Right ventricle myocardium inferior (tissue), 1 donor: ENCODE measurements around the gene PDE8A. TPM values are rescaled to one million over a fixed set of nuclear protein-coding genes. Genes with fewer than 3 reads are reported as not detected.

Source experiments
- ATAC-seq: fragments of 200-7000 bp; cut with Tn5 transposase; one replicate; pipeline ENCODE4 v1.9.1; 2020; ENCODE audit warnings: mild to moderate bottlenecking, moderate library complexity
- DNase-seq: peaks from one replicate; pipeline ENCODE4 v3.0.0; 2021; ENCODE audit errors: missing footprints
- intact Hi-C: fragments of 100-400 bp; cut with DNase I; formaldehyde crosslinking; loops from one replicate; pipeline ENCODE4 v1.11.0; 2022
- total RNA-seq: library from RNA; stranded (reverse); fragmentation: NEBNext Ultra II Directional; extraction: Animal tissue kit (Norgen Biotek cat#: 25700); gene quantifications from one replicate; pipeline ENCODE4 v1.2.1, GENCODE V29; 2021
- donor health status: DM: no; HTN: yes; CAD: no; lungs with severe emphysema.

Gene PDE8A
- total RNA-seq, 1 donor from 2014 or later, result 12.2 TPM

DNA sequence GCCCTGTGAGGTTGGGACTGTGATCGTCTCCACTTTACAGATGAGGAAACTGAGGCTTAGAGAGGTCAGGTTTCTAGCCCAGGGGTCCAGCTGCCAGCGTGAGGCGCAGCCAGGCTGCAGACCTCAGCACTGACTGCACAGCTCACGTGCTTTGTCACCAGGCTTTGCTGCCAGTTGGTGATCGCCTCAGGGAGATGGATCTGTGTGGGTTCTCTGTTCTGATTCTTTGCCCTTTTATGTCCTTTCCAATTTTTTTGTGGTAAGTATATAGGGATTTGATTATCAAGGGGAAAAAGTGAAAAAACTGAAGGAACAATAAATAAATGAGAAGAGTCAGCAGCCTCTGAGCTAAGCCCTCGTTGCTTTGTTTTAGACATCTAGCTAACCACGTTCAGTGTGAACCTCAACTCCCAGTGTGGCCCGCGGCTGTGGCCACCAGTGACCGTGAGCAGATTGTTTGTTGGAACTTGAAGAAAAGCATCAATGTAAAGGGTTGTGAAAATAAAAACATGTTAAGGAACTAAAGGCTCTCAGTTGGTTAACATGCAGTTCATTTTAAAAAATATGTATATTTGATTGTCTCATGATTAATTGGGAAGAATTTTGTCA lies 117.6 kb downstream of the PDE8A start:
- intact Hi-C loops, result no loop called here
- DNase-seq (no peak), ATAC-seq (no peak)

DNA sequence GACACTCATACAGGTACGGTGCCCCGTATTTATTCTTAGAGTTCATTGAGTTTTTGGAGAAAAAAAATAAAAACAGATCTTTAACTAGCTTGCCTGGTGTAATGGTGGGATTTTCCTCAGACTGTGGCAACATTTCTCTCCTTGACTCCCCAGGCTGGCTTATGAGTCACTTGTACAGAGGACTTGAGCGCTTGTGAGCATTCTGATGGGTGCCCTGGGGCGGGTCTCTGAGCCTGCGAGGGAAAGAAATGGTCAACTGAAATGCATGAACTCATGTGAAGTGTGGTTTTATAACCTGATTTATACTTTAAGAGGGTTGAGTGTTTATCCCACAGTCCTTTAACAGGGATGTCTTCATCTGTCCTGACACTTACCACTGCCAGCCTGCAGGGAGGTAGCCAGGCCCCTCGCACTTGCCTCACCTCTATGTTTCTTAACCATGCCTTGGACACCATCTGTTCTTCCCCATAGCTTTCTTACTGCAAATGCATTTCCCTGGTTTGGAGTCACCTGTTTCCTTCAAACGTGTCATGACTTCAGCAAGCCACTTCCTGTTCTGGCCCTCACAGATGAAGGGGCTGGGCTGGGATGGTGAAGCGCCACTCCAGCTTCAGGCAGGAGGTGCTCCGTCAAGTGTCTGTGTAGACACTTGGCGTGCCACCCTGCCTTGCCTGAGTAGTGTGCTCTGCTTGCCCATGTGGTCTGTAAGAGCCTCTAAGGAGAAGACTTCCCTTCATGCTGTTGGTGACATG lies 118.7 kb downstream of the PDE8A start:
- ATAC-seq (no peak), DNase-seq (no peak)
- intact Hi-C loops, result no loop called here

DNA sequence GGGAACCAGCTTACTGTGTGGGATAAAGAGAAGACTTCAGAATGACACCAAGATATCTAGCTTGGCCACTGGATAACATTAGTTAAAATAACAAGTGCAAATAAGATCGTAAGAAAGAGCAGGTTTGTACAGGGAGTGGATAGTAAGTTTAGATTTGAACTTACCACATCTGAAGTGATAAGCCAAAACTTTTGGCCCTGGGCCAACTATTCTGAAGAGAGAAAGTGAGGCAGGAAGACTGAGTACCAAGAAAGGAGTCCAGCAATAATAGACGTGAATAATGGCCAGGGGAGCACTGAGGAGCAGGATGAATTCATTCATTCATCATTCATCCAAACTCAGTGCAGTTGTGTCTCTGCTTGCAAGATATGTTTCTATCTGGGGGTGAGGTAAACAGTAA lies 122.9 kb downstream of the PDE8A start:
- DNase-seq (no peak), ATAC-seq (no peak)
- intact Hi-C loops, result no loop called here

DNA sequence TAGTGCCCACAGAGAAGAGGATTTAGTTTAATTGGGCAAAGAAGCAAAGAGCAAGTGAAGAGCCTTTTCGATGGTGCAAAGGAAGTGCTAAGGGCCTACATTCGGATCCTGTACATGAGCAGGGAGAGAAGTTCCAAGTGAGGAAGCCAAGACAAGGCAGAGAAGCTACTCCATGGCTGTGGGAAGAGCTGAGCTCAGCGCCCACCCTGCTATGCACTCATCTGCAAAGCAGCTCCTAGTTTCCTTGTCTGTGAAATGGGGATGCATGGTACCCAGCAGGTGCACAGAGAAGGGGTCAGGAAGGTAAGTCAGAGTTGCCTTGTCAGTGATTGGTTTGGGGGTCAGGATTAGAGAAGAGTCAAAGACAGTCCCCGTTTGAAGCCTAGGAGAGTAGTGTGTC lies 126.5 kb downstream of the PDE8A start:
- intact Hi-C loops, result no loop called here
- ATAC-seq, result no peak

DNA sequence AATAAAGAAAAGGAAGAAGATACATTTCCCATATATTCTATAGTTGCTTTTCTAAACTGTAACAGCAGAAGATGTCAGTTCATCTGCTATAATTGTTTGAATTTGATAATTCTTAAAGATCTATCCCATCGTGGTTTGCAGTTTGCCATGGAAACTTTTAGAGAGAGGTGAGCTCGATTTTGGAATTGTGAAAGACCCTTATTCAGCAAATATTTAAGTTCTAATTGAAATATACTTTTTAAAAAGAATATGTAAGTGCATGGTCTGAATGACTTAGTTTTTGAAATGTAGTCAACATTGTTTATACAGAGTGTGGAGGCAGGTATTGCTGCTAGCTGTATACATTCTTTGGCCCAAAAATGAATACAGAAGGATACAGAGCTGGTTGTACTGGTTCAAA lies 127.7 kb downstream of the PDE8A start:
- ATAC-seq, result no peak
- intact Hi-C loops, result no loop called here
- no peak for DNase-seq

More for the DNA sequence above, 126.5 kb downstream of the PDE8A start:
- no peak for DNase-seq

DNA sequence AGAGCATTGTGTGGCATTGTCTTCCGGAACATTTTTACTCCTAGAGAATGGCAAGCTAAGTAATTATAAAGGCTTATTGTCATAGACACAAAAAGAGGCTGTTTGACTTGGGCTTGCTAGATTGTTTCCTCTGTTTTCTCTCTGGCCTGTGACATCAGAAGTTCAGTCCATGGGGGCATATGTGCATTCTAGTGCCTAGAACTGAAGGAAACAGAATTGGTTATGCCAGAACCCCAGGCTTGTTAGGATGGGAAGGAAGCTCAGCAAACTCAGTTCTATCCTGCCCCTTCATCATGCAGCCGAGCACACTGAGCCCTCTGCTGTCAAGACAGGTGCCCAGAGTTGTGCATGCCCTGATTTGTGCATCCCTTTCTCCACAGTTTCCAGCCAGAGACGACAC lies 131.3 kb downstream of the PDE8A start:
- DNase-seq (no peak), ATAC-seq (no peak)
- intact Hi-C loops, result no loop called here

DNA sequence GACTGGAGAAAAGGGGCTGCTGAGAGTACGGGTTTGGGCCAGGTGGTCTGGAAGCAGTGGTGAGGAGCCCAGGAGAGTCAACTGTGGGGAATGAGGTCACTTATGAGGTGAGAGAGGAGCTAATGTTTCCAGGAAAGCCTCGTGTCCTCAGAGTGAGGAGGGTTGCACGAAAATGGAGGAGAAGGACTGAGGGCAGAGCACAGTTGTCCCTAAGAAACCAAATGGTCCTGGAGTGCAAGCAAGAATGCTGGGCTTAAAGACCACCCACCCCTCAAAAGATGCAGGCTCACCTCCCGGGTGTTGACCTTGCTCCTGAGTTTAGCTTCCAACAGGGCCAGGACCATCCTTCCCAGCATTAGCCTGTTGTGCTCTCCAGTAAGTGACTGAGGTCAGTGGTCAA lies 133.2 kb downstream of the PDE8A start:
- no peak for ATAC-seq
- no peak for DNase-seq
- intact Hi-C loops, result no loop called here

DNA sequence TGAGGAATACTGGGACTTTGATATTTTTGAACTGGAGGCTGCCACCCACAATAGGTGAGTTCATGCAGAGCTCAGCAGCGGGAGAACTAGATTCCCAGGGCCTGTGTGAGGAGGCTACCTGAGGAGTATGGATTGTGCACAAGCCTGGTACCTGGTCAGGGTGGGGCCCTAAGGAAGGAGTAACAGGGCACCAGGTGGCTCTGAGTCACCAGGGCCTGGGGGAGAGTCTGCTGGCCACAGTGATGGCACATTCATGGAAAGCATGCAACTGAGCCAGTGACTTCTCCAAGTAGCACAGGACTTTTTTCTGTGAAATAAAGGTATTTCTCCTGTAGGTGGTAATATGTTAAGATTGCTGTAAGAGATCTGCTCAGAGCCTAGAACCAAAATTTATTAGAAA lies 134.4 kb downstream of the PDE8A start:
- DNase-seq (no peak), ATAC-seq (no peak)
- intact Hi-C loops, result no loop called here

DNA sequence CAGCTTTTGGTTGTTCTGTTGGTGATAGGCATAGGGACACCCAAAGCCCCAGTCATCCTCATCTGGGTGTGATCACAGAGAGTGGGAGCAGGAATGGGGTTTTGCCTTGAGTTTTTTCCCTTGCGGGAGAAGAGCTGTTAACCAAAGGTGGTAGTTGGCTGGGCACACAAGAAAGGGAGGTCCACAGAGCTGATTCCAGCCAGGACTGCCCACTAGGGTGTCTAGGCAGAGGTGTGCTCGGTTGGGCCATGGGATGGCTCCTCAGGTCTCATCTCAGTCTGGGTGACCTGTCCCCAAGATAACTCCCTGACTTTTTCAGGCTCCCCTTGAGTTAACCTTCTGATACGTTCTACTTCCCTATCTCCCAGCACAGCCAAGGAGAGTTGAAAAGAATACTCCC lies 134.8 kb downstream of the PDE8A start:
- intact Hi-C loops, result no loop called here
- ATAC-seq, result no peak

DNA sequence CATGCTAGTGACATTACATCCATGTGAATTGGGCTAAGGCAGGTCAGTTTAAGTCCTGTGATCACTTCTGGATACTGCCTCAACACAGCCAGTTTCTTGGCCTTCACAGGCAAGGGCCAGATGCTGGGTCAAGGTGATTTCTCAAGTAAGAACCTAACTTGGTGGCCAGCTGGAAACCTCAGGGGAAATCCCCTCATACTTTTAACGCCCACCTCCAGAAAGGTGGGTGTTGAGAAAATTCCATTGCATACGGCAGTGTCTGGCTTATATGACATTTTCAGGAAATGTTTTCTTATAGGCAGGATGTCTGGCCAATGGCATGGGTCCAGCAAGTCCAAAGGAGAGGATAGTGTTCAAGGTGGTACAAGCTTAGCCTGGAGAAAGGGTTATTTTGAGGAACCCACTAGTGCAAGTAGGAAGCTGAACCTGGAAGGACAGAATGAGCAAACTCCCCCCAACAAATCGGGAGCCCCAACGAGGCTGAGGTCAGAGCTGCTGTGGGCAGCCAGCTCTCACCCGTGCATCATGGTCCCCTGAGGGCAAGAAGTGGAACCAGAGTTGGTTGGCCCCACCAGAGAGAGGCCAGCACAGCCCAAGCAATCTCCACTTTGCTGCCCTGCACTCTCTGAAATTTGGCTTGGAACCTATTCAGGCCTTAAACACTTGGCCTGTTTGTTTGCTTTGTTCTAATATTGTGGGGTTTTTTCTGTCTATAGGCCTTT lies 135.4 kb downstream of the PDE8A start:
- DNase-seq, result no peak
- intact Hi-C loops, result no loop called here
- ATAC-seq, result no peak

More for the DNA sequence above, 134.8 kb downstream of the PDE8A start:
- no peak for DNase-seq

DNA sequence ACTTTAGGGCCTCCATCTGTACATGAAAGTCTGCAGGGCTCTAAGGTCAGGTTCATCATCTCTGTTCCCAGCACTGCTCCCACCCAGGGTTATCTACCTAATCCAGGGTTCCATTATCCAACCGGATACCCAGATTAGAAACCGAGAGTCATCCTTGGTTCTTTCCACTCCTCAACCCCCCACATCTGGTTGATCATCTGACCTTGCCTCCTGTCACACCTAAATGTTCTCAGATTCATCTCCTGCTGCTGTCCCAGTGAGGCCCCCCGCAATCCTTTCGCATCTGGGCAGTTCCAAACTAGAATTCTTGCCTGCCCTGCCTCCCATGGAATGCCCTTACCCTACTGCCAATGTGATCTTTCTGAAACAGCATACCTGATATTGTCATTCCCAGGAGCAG lies 136.5 kb downstream of the PDE8A start:
- intact Hi-C loops, result no loop called here
- no peak for DNase-seq

DNA sequence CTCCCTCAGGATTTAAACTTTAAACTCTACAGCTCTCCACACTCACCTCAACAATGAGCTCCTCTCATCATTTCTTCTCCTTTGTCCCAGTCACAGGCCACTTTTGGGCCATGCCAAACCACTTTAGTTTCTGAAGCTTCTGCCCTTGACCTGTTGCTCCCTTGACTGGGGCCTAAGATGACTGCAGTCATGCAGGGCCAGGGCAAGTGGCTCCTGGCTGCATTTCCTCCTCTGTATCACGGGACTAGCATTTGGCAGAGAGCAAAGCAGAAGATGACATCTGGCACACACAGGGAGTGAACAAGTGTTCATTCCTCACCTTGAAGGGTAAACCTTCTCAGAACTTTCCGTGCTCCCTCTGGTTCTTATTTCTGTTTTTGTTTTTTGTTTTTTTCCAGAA lies 136.9 kb downstream of the PDE8A start:
- no peak for DNase-seq
- peak; percentile 75 for ATAC-seq
- intact Hi-C loops, result no loop called here

More for the DNA sequence above, 136.5 kb downstream of the PDE8A start:
- ATAC-seq, result no peak

DNA sequence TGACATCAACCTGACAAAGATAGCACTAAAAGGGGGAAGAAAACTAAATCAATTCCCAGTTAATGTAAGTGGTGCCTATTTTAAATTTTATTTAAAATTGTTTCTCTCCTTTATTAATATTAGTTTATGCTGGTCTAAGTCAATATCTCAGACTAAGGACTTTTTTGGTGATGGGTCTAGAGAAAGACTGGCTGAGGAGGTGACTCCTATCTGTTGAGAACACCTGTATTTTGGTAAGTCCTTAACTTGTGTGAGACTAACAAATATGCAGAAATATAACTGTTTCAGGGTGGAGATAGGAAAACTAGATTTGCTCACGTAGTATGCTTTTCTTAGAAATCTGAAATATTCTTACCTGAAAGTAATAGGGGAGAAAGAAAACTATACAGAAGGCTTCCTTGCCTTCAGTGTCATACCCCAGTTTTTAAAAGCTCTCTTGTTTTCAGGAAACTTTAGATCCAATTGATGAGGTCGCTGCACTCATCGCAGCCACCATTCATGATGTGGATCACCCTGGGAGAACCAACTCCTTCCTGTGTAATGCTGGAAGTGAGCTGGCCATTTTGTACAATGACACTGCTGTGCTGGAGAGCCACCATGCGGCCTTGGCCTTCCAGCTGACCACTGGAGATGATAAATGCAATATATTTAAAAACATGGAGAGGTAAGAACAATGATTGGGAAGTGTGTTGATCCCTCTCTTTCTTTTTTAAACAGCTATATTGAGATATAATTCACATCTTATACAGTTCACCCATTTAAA lies 138.9 kb downstream of the PDE8A start:
- DNase-seq (no peak), ATAC-seq (no peak)
- intact Hi-C loops, result no loop called here

DNA sequence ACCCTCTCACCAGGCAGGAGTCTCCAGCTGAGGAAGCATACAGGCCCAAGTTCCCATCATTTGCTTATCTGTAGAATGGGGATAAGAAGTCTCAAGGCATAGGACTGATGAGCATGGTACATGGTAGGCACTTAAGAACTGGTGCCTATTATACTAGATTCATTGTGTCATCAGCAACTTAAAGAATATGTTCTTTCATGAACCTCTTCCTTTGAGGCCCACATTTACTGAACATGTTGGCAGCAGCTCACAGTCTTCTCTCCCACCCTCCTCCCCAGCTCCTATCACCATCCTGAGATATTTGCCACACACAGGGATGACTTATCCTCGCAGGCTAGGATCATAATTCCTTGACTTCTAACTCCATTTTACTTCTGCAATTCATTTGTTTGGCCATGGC lies 142.5 kb downstream of the PDE8A start:
- intact Hi-C loops, result no loop called here
- DNase-seq, result no peak
- ATAC-seq, result no peak

DNA sequence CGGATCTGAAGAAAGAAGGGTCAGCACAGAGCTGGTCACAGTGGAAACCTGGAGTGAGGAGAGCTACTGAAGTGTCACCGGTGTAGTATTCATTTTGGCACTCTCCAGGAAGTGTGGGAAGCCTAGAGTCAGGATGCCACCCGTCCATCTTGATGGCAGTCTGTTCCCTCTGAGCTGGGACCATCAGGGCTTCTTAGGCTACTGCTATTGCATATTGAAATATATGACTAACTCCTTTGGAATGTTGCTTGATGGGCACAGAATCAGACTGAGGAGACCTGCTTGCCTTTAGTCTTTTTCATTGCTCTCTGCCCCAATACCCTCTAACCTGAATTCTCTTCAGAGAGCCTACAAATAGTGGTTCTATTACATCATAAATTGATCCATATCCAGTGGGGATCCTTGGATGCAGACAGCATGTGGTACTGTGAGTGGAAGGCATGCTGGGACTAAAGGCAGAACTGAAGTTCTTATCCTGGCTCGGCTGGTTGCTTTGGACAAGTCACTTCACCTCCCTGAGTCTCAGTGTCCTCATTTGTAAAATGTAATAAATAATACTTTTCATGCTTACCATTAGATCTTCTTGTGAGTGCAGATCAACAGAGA lies 143.5 kb downstream of the PDE8A start:
- ATAC-seq, result no peak
- no peak for DNase-seq
- intact Hi-C loops, result no loop called here

DNA sequence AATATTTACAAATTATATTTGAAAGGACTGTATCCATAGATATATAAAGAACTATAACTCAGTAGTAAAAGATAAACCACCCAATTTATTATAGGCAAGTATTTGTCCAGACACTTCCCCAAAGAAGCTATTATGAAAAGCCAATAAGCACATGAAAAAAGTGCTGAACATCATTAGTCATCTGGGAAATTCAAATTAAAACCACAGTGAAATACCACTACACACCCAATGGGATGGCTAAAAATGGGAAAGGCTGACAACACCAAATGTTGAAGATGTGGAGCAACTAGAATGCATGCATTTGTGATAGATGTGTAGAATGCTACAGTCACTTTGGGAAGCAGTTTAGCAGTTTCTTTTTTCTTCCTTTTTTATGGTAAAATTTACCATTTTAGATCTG lies 147.0 kb downstream of the PDE8A start:
- DNase-seq (no peak), ATAC-seq (no peak)
- intact Hi-C loops, result no loop called here

DNA sequence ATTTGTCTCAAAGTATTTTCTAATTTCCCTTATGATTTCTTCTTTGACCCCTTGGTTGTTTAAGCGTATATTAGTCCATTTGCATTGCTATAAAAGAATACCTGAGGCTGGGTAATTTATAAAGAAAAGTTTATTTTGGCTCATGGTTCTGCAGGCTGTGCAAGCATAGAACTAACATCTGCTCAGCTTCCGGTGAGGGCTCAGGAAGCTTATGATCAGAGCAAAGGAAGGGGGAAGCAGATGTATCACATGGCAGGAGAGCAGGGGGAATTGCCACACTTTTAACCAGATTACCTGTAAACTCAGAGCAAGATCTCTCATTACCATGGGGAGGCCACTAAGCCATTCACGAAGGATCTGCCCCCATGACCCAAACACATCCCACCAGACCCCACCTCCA lies 148.2 kb downstream of the PDE8A start:
- intact Hi-C loops, result no loop called here
- ATAC-seq (no peak), DNase-seq (no peak)

DNA sequence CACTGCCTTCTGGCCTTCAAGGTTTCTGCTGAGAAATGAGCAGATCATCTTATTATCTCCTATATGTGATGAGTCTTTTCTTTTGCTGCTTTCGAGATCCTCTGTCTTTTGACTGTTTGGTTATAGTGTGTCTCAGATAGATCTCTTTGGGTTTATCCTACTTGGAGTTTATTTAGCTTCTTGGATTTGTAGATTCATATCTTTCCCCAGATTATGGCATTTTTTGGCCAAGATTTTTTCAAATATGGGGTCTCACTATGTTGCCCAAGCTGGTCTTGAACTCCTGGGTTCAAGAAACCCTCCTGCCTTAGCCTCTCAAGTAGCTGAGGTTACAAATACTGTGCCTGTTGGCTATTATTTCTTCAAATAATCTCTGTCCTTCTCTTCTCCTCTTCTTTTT lies 150.3 kb downstream of the PDE8A start:
- ATAC-seq, result no peak
- intact Hi-C loops, result no loop called here

DNA sequence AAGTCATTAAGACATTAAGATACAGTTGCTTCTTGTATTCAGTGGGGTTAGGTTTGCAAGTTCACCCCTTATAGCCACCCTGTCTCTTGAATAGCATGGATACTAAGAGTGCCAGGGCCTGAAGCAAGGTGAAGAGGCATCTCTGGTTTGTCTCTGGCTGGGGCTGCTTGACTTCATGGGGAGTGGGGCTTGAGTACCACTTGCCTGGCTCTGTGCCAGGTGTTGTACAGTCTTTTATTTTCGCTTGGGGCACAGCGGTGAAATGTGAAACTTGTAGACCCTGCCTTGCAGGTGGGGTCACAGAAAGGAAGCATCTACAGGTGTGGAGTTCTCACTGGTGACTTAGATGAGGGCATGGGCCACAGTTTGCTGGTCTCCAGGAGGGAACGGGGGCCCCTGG lies 152.1 kb downstream of the PDE8A start:
- no peak for DNase-seq
- no peak for ATAC-seq
- intact Hi-C loops, result no loop called here

More for the DNA sequence above, 150.3 kb downstream of the PDE8A start:
- no peak for DNase-seq
